ENCODE measurements around the gene HSPE1.

GRCh38 chr2:197502201-197502600, 2.0 kb downstream of the HSPE1 start:
- TF ChIP-seq CTCF (IDR thresholded peaks at IDR 0.05; ENCODE audit: extremely low read depth in 1 of 2, insufficient read depth in 1 of 2, low read depth in 1 of 2, low read length in 2 of 2) (no peak), MYC (IDR thresholded peaks at IDR 0.05; ENCODE audit: low read depth, low read length) (no peak), POLR2AphosphoS5 (IDR thresholded peaks at IDR 0.05; ENCODE audit: insufficient read depth, low read depth, low read length) (no peak), POLR2A (IDR thresholded peaks at IDR 0.05; ENCODE audit: low read depth, low read length) (no peak), MAX (IDR thresholded peaks at IDR 0.05; ENCODE audit: insufficient read depth, insufficient read length) (no peak), JUN (IDR thresholded peaks at IDR 0.05; ENCODE audit: borderline replicate concordance, insufficient read depth, insufficient read length, low read depth) (no peak), EZH2 (IDR thresholded peaks at IDR 0.05; ENCODE audit: borderline replicate concordance, low read depth, low read length, severe bottlenecking) (no peak), FOS (IDR thresholded peaks at IDR 0.05; ENCODE audit: borderline replicate concordance, insufficient read depth, low read length) (no peak), GATA2 (IDR thresholded peaks at IDR 0.05; ENCODE audit: insufficient read depth, insufficient read length, low read depth, low read length) (no peak)
